Measurements from ENCODE around the gene CHGA.
A peak's percentile ranks its signal among the peaks of the same experiment; 100 is the strongest.

Gene CHGA, protein sequence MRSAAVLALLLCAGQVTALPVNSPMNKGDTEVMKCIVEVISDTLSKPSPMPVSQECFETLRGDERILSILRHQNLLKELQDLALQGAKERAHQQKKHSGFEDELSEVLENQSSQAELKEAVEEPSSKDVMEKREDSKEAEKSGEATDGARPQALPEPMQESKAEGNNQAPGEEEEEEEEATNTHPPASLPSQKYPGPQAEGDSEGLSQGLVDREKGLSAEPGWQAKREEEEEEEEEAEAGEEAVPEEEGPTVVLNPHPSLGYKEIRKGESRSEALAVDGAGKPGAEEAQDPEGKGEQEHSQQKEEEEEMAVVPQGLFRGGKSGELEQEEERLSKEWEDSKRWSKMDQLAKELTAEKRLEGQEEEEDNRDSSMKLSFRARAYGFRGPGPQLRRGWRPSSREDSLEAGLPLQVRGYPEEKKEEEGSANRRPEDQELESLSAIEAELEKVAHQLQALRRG

DNA sequence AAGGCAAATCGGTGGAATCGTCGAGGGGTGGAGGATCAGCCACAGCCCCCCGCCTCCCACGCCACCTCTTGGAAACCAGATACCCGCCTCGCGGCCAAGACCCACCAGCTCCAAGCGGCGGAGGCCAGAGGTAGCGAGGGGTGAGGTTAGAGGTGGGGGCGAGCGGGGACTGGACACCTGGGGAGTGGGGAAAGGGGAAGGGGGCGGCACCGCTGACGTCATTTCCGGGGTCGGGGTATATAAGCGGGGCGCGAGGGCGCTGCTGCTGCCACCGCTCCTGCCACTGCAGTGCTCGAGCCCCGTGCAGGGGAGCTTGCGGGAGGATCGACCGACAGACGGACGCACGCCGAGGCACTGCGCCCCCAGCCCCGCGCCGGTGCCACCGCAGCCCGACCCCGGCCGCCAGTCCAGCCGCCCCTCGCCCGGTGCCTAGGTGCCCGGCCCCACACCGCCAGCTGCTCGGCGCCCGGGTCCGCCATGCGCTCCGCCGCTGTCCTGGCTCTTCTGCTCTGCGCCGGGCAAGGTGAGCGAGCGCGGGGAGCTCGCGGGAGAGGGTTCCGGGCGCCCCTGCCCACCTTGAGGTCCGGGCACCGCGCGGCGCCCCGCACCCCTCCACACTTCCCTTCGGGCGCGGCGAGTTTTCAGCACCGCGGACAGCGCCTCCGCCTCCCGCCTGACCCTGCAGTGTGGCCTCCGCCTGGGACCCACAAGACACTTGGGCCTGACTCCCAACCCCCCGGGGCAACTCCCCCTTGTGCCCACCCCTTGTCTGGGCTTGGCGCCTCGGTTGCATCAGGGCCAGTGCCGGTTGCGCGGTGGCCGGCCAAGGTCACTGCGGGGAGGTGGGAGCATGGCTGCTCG is at the start of gene CHGA:
CHGA (plus strand) TSS at position 268 of the 861 bp plus-strand sequence; CDS start at position 478, 210 bp downstream.
- no peak for DNase-seq (ENCODE audit: low spot score)

DNA sequence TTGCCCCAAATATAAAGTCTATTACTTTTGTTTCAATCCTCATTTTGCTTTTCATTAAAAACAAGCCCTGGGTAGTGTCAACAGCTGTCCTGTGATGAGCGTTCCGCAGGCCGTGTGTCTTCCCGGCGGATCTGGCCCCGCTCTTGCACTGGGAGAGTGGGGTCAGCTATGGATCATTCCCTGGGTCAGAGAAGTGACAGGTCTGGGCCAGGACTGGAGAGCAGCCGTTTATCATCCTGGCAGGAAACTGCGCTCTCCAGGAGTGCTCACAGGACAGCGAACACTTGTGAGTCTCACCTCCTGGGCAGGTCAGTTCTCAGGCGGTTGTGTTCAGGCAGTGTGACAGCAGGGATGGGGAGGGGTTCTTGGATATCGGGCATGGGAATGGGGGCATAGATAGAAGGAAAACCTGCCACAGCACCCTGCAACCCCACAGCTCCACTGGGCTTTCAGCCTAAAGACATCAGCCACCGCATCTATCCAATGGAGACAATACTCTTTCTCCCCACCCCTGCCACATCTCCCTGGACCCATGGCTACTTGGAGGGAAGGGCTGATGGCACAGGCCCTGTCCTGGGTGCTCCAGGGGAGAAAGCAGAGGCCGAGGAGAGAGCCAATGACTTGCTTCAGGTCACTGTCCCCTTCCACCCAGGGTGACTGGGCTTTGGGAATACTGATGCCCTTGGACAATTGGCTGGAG is 47.8 kb upstream of the CHGA start:
- DNase-seq (ENCODE audit: low spot score), result no peak

DNA sequence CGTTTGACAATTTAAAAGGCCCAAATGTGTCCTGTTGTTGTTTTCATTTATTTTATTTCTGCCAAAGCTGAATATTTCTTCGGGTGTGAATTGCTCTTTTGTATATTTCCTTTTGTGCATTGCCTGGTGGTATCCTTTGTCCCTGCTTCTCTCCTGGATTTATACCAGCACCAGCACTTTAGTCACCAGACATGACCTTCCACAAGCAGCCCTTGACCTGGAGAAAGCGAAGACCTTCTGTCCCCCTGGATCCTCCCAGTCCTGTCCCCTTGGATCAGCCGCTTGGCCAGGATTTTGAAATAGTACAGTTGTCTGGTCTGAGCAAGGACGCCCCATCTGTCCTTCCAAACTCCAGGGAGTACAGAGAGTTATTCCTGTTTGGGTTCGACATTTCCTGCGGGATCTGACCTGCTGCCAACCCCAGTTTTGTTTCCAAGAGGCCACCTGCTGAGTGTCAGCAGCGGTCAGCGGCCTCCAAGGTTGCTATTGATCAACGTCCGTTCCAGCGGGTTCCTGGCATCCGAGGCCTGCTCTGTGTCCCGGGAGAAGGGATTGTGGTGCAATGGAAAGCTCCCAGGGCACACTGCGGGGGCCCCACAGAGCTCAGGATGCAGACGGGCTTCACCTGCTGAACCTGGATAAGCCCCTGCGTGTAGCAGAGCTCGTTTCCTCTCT is 45.1 kb upstream of the CHGA start:
- DNase-seq (ENCODE audit: low spot score), result no peak

DNA sequence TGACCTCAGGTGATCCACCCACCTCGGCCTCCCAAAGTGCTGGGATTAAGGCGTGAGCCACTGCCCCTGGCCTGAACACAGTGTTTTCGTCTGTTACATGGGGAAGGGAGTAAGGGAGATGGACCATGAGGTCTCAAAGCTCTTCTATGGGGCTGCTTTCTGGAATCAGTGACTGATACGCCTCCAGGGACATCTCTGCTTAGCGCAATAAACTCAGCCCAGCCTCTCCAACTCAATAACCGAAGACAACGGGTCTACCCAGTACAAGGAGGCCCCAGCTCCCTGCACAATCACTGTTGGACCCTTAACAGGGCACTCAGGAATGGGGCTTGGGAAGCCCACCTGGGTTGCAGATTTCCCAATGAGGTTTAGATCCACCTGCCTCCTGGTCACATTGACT is 42.6 kb upstream of the CHGA start:
- DNase-seq (ENCODE audit: low spot score), result no peak

DNA sequence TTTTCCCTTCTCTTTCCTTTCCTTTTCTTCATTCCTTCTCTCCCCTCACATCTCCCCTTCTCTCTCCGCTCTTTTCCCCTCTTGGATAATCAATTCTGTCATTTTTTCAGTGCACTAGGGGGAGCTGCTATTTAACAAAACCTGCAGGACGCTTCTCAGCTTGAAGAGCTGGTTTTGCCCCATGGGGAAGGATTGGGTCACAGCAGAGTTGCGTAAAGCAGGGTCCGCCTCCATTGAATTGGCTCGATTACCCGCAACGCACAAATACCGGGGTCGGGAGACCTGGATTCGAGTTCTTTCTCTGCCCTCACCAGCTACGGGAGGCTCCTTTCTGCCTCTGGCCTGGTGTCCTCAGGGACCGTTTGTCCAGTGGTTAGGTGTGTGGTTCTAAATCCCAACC is 42.1 kb upstream of the CHGA start:
- DNase-seq (ENCODE audit: low spot score), result no peak

DNA sequence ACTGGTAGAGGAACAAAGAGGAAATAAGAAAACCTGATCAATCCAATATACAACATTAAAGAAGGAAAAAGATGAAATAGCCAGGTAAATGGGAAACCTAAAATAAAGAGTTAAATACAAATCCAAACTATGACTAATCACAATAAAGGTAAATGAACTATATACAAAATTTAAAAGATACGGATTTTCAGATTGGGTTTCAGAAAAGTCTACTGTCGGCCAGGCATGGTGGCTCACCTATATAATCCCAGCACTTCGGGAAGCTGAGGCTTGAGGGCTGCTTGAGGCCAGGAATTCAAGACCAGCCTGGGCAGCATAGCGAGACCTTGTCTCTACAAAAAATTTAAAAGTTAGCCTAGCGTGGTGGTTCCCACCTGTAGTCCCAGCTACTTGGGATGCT is 39.9 kb upstream of the CHGA start:
- DNase-seq (ENCODE audit: low spot score), result no peak

DNA sequence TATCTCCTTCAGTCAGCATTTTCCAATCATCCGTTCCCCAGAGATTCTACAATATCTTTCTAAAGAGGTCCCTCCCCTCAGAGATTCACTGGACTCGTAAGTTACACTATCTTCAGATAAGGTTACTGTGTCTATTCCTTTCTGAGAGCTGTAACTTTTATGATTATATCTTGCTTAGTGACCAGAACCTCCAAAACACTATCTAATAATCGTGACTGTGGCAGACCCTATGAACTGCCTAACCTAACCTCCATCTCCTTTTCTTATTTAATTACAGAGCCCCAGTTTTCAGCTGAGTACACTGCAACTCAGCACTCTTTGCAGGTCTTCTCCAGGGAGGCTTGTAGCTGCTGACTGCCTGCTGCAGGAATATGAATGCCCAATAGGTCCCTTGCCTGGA is 38.5 kb upstream of the CHGA start:
- no peak for DNase-seq (ENCODE audit: low spot score)

DNA sequence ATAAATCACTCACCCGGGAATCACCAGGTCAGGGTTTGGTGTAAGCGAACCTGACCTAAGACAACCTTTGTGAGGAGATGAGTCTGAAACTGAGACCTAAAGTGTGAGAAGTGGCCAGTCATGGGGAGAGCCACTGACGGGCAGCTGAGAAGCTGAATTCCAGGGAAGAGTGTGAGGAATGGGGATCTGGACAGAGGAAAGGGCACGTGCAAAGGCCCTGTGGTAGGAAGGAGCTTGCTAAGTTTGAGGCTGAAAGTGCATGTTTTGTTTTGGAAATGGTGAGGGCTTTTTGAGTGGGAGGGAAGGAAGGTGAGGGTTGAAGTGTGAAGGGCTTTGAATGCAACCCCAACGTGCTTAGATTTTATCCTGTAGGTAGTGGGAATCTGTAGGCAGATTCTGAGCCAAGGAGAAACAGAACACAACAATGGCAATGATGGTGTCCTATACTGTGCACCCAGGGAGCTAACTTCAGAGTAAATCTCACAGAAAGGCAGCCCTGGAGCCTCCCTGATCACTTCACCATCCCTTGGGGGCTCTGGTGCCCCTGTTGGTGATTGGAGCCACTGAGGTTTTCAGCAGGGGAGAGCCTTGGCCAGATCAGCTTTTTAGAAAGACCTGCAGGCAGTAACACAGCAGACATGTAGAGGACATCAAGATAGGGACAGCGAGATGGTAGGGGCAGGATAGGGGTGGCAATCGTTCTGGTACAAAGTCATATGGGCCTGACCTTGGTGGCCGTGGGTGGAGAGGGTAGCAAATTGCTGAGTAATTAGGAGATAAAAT is 37.5 kb upstream of the CHGA start:
- no peak for DNase-seq (ENCODE audit: low spot score)

DNA sequence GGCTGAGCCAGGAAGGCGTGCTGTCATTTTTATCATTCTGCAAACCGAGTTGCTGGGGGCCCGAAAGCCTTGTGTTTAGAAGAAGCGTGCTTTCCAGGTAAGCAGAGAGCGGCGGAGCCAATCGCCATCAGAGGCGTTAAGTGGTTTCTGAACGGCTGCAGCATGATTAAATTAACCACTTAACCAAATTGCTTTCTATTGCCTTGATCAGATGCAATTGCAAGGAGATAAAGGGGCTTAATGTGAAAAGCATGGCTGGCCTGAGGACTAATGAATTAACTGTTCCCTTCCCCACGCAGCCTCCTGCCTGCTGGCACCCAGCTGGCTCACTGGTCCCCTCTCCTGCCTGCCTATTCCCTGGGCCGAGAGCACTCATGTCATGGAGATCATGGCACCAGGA is 36.6 kb upstream of the CHGA start:
- DNase-seq (ENCODE audit: low spot score), result no peak

DNA sequence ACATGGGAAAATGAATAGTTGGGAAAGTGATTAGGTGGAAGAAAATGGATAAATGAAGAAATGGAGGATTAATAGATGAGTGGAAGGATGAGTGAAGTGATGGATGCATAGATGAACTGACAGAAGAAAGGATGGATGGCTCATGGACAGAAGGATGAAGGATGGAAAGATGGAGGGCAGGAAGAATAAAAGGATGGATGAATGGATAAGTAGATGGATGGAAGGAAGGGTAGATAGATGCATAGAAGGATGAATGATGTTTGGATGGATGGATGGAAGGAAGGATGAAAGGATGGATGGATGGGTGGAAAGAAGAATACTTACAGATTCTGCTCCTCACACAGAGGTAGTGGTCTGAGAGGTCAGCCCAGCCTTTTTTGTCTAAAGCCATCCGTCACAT is 35.8 kb upstream of the CHGA start:
- no peak for DNase-seq (ENCODE audit: low spot score)

DNA sequence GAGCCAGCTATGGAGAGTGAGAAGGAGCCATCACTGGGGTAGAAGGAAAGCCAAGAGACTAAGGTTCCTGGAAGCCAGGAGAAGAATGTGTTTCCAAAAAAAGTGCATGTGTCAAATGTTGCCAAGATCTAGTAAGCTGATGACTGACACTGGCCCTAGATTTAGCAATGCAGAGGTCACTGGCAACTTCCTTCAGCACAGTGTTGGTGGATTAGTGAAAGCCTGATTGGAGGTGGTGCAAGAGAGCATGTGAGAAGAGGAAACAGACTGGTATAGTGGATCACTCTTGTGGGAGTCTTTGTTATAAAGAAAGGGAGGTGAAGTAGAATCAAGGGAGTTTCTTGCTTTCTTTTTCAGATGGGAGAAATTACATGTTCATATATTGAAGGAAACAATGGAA is 34.1 kb upstream of the CHGA start:
- no peak for DNase-seq (ENCODE audit: low spot score)

DNA sequence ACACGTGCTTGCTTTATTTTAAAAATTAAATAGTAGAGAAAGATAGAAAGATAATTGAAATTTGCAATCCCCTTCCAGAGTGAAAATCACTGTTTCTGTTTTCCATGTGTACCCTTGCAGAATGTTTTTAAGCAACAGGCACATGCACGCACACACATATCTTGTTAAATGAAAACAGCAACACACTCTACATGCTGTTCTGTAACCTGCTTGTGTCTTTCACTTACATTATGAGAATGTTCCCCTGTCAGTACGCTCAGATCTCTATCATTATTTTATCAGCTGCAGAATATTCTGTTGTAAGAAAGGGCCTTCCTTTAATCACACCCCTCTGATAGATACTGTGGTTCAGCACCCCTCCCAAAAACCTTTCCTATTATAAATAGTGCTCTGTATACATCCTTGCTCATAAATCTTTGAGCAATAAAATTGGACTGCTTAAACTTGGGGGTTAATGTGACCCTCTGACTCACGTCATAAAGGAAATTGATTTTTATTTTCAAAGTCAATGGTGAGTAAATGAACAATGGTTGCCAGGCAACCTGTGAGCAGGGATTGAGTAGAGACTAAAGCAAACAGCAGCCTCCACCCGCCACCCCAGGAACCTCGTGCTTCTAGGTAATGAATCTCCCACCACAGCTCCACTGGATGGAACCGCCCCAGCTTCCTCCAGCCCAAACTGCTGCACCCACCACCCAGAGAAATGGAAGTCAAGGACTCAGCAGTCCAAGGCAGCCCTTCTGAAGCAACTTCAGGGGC is 31.9 kb upstream of the CHGA start:
- DNase-seq (ENCODE audit: low spot score), result no peak

DNA sequence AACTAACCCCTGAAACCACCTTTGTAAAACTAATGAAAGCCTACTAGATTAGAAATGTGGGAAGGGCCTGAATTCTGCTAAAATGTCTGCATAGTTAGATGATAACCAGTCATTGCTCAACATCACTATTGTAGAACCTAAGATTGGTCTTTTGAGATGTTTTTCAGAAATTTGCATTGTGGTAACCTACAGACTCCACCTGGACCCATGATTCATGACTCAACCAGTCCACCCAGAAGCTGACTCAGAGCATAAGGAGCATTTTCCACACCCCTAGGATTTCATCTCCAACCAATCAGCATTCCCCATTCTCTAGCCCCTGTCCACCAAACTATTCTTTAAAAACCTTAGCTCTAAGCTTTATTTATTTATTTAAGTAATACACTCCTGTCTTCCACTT is 30.4 kb upstream of the CHGA start:
- no peak for DNase-seq (ENCODE audit: low spot score)

DNA sequence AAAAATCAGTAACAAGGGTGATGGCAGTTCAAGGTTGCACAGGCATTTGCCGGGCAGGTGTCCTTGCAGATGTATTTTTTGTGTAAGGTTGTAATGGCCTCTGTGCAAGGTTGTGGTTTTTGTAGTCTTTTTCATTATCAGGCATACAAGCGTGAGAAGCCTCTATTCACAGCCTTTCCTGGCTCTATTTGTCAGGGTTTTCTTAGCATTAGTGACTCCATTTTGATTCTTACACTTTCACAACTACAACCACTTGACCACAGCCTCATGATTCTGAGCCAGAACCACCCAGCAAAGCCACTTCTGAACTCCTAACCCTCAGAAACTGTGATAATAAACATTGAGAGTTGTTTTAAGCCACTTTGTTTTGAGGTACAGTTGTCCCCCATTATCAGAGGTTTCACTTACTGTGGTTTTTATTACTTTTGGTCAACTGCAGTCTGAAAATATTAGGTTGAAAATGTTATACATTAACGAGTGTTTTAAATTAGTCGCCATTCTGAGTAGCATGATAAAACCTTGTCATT is 27.5 kb upstream of the CHGA start:
- DNase-seq (ENCODE audit: low spot score), result no peak

DNA sequence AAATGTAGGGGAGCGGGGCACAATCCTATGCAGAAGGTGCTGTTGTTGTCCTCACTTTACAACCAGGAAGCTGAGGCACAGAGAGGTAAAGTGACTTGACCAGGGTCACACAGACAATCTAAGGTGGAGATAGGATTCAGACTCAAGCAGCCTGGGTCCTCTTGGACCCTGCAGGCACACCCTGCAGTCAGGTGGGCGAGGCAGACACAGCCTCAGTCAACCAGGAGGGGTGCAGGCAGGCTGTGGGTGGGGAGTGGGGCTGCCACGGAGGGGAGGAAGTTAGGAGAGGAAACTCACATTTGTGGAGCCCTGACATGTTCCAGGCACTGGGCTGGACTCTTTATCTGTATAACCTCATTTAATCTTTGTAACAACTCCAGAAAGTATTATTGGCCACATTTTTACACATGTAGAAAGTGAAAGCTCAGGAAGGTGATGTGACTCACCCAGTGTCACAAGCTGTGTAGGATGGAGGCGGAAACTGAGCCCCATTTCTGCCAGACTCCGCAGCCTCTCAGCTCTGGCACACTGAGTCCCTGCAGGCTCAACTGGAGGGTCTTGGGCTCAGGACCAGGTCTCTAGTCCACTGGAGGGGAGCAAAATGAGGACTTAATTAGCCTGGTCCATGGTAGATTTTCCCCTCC is 24.9 kb upstream of the CHGA start:
- peak; percentile 42 for DNase-seq (ENCODE audit: low spot score)

DNA sequence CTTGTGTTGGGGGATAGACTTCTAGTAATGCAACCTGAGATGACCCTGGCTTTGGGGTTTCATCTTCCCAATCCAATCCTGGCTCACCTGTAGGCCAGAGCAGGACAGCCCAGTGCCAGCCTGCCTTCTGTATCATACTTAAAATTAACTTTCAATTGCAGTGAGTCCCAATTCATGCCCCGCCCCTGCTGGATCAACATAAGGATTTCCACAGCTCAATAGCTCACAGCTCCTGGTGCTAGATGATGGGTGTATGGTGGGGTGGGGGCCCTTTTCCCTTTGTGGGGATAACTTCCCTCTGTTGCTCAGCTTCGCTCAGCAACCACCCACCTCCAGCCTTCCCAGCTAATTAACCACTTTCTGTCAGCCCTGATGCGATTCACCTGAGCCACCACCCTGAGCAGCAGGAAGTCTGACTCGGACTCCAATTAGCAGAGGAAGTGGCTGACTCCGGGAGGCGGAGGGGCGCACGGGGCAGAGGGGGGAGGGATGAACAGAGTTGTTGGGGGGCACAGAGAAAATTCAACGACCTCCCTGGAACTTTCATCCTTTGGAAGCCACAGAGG is 24.3 kb upstream of the CHGA start:
- no peak for DNase-seq (ENCODE audit: low spot score)

DNA sequence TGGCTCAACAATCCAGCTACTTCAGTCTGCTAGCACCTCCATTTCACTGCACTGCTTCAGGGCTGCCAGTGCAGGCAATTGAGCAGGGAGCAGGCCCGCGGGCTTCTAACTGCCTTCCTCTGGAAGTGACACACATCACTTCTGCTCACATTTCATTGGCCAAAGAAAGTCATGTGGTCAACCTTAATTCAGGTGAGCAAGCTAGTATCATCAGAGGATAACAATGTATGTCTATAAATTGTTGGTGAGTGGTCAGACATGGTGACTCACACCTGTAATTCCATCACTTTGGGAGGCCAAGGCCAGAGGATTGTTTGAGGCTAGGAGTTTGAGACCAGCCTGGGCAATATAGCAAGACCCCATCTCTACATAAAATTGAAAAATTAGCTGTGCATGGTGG is 22.3 kb upstream of the CHGA start:
- DNase-seq (ENCODE audit: low spot score), result no peak

DNA sequence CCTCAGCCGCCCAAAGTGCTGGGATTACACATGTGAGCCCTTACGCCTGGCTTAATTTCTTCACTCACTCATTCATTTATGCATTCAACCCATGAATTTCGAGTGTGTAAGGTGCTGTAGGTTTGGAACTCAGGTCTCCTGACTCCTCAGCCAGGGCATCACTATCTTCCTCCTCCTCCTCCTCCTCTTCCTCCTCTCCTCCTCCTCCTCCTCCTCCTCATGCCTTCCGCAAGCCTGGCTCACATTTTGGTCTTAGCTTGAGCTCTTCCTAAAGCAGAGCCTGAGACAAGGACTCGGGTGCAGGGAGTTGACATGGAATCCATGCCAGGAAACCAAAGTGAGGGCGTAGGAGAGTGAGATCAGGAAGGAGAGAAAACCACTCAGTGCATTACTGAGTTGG is 20.8 kb upstream of the CHGA start:
- DNase-seq (ENCODE audit: low spot score), result no peak

DNA sequence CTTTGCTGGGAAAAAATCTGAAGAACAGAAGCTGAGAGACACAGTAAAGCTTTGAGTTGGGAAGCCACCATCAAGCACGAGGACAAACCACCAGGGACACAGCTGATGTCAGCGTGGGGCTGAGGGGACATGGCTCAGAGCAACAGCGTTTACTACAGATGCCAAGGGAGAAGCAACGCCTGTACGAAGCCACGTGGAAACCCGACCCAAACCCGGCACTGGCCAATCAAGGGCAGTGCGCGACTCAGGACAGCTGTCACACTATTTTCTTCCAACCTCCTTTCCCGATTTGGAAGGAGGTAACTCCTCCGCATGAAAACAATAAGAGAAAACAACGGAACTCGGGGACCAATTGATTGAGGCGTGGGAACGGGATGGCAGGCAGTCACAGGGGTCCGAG is 20.2 kb upstream of the CHGA start:
- no peak for DNase-seq (ENCODE audit: low spot score)
